ENCODE measurements around the gene COPZ1. TPM values are rescaled to one million over a fixed set of nuclear protein-coding genes. Genes with fewer than 3 reads are reported as not detected.
"Not testable (repeated sequence)": the region's sequence is repeated elsewhere in the genome, so short reads cannot be mapped to it uniquely, and the experiment has no call there.

Gene COPZ1
- total RNA-seq, 4 donors from 2014 or later, result 181 to 284 (median 236) TPM

DNA sequence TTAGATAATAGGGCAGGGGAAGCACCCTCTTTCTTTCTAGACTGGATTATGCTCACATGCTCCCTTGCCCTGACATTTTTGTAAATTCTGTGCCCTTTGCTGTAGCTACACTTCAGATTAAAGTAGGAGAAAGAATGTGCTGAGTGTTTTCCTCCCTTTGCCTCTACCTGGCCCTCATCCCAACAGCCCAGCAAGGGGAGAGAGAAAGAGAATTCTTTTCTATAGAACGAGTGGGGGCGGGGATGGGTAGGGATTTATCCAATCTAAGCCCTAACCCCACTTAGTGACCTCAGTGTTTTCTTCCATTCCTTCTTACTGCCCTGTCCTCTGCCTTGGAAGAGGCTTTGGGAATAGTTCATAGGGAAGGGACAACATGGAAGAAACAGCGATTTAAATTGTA lies 25.8 kb downstream of the COPZ1 start:
- 24 to 42% methylated on average over 3 of the region's 3 CpGs for WGBS, 2 donors
- H3K4me3 ChIP-seq (replicated peaks in 1 of 3), result no peak overlapping the region
- intact Hi-C loops (cut with DNase I), result no loop called here
- no peaks in the 10 kb centered on the region for H3K9me3 ChIP-seq
- H3K36me3 ChIP-seq, result peaks cover 38 to 44% of the 10 kb centered on the region in 2 donors
- peak overlapping the region; percentile 79 to 93 (median 90) for H3K27ac ChIP-seq
- peaks cover 51 to 69% of the 10 kb centered on the region in 2 donors for H3K4me1 ChIP-seq
- TF ChIP-seq, protein P1, sequence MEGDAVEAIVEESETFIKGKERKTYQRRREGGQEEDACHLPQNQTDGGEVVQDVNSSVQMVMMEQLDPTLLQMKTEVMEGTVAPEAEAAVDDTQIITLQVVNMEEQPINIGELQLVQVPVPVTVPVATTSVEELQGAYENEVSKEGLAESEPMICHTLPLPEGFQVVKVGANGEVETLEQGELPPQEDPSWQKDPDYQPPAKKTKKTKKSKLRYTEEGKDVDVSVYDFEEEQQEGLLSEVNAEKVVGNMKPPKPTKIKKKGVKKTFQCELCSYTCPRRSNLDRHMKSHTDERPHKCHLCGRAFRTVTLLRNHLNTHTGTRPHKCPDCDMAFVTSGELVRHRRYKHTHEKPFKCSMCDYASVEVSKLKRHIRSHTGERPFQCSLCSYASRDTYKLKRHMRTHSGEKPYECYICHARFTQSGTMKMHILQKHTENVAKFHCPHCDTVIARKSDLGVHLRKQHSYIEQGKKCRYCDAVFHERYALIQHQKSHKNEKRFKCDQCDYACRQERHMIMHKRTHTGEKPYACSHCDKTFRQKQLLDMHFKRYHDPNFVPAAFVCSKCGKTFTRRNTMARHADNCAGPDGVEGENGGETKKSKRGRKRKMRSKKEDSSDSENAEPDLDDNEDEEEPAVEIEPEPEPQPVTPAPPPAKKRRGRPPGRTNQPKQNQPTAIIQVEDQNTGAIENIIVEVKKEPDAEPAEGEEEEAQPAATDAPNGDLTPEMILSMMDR (IDR thresholded peaks at IDR 0.05), result no peak
- TF ChIP-seq POLR2A (IDR thresholded peaks at IDR 0.05), result no peak
- no peaks in the 10 kb centered on the region for H3K27me3 ChIP-seq
- DNase-seq, result peak; percentile 81 to 83

DNA sequence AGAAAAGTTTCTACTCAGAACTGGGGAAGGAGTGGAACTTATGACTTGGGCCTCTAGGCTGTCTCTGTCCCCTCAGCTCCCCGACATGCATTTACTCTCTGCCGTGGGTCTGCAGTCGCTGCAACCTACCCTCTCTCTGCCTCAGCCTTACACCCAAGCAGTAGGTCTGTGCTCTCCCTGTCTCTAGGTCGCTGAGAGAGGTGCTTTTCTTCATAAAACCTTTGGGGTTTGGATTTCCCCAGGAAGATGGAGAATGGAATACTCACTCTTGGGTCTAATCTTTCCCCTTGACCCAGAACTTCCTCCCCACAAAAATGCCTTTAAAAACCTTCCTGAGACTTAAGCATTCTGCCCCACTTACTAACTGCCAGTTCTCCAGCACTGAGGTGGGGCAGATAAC lies 26.4 kb downstream of the COPZ1 start:
- Histone ChIP-seq H3K27me3 (no peaks in the 10 kb centered on the region), H3K4me1 (peaks cover 51 to 72% of the 10 kb centered on the region in 2 donors), H3K9me3 (no peaks in the 10 kb centered on the region), H3K36me3 (peaks cover 37 to 39% of the 10 kb centered on the region in 2 donors), H3K4me3 (replicated peaks in 1 of 3) (no peak overlapping the region), H3K27ac (peak overlapping the region; percentile 79 to 93 (median 90))
- intact Hi-C loops (cut with DNase I), result no loop called here
- WGBS, 2 donors, result 44 to 54% methylated on average over 4 of the region's 4 CpGs
- TF ChIP-seq POLR2A (IDR thresholded peaks at IDR 0.05), result no peak
- TF ChIP-seq, protein P1 (IDR thresholded peaks at IDR 0.05), result no peak
- DNase-seq, result no peak

DNA sequence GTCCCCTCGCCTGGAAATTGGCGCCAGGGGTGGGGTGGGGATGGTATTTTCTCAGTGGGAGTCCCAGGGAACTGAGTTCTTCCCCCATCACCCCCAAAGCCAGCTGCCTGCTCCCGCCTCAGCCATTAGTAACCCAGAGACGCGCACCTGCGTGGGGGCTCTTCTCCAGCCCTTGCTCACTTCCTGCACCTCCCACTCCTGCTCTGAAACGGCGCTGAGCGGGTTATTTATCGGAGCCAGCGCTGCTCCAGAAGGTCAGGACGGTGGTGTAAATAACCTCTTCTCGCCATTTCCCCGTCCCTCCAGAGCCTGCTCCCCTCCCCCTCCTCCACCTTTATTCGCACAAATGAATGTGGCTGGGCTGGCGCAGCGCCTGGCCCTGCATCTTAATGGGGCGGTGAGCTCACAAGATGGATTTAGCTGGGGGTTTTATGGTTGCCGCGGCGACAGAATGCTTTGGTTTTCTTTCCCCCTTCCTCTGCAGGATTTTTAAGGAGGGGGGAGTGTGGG lies 27.1 kb downstream of the COPZ1 start:
- no peaks in the 10 kb centered on the region for H3K9me3 ChIP-seq

DNA sequence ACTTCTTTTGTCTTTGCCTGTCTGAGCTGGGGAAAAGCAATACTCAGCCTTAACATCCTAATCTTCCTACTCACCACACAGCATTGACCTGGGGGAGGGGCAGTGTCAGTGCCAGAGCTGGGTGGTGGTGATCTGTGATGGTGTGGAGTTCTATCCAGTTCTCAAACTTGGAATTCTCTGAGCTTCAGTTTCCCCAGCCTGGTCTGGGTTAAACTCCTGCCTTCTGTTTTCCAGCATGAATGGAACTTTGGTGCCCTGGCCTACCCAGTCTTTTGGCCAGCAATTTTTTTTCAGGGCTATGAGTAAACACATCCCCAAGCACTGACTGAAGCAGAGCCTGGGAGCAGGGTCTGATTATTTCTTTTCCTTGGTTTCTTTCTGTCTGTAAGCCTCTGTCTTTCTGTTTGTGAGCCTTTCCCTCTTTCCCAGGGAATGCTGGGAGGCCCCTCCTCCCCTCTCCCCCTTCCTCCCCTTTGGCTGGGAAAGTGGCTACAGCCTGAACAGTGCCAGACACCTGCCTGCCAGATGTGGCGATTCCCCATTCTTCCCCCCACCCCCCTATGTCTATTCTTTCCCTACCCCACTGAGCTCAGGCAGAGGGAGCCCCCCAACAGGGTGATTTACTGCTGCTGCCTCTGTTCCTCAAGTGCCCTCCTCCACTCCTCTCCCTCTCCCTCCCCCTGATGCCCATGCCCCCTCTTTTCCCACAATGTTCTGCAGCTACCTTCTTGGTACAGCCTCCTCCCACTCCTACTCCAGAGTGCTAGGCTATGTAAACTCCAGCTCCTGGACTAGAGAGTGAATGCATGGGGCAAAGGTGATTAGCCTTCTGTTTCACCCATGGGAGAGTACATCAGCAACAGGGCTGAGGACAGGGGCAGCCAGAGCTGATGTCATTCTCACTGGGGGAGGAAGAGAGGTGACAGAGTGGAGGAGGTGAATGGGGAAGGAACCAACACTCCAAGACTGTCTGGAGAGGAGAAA lies 28.3 kb downstream of the COPZ1 start:
- Histone ChIP-seq H3K4me1 (peaks cover 64 to 88% of the 10 kb centered on the region in 2 donors), H3K27me3 (no peaks in the 10 kb centered on the region), H3K27ac (peak overlapping the region; percentile 79 to 93 (median 90)), H3K9me3 (no peaks in the 10 kb centered on the region), H3K36me3 (peaks cover 19 to 23% of the 10 kb centered on the region in 2 donors), H3K4me3 (replicated peaks in 1 of 3) (no peak overlapping the region)
- peak in 1 of 2 donors; percentile 59 for TF ChIP-seq POLR2A (IDR thresholded peaks at IDR 0.05)
- TF ChIP-seq, protein P1 (IDR thresholded peaks at IDR 0.05), result no peak
- peak; percentile 80 to 88 for DNase-seq
- WGBS, 2 donors, result 10 to 11% methylated on average over 1 of the region's 1 CpG
- intact Hi-C loops (cut with DNase I), result no loop called here

More for the DNA sequence above, 27.1 kb downstream of the COPZ1 start:
- Histone ChIP-seq H3K36me3 (peaks cover 30 to 34% of the 10 kb centered on the region in 2 donors), H3K27ac (peak overlapping the region; percentile 79 to 93 (median 90)), H3K4me3 (replicated peaks in 1 of 3) (no peak overlapping the region), H3K27me3 (no peaks in the 10 kb centered on the region), H3K4me1 (peaks cover 53 to 77% of the 10 kb centered on the region in 2 donors)
- peak; percentile 88 to 91 for DNase-seq
- intact Hi-C loops (cut with DNase I), result no loop called here
- peak in 1 of 2 donors; percentile 15 for TF ChIP-seq POLR2A (IDR thresholded peaks at IDR 0.05)
- TF ChIP-seq, protein P1 (IDR thresholded peaks at IDR 0.05), result no peak
- 21 to 22% methylated on average over 21 of the region's 21 CpGs for WGBS, 2 donors

DNA sequence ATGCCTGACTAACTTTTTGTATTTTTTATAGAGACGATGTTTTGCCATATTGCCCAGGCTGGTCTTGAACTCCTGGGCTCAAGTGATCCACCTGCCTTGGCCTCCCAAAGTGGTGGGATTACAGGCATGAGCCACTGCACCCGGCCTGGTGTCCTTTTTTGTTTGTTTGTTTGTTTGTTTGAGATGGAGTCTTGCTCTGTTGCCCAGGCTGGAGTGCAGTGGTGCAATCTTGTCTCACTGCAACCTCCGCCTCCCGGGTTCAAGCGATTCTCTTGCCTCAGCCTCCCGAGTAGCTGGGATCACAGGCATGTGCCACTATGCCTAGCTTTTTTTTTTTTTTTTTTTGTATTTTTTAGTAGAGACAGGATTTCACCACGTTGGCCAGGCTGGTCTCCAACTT lies 29.3 kb downstream of the COPZ1 start:
- Histone ChIP-seq H3K36me3 (peaks cover 8 to 12% of the 10 kb centered on the region in 2 donors), H3K27ac (peak overlapping the region; percentile 79 to 90 (median 89))
- intact Hi-C loops (cut with DNase I), result not testable (repeated sequence)

More for the DNA sequence above, 29.3 kb downstream of the COPZ1 start:
- 62 to 70% methylated on average over 7 of the region's 7 CpGs for WGBS, 2 donors
- not testable (repeated sequence) for H3K9me3 ChIP-seq; H3K4me3 ChIP-seq (replicated peaks in 1 of 3); DNase-seq; H3K27me3 ChIP-seq
- peaks cover 59 to 82% of the 10 kb centered on the region in 2 donors for H3K4me1 ChIP-seq

Measured in thyroid gland (tissue), 4 donors.